Measurements from ENCODE around the gene HOXB8.

- no peak for TF ChIP-seq CTCF (IDR thresholded peaks at IDR 0.05)
- no peak for TF ChIP-seq ZFX (IDR thresholded peaks at IDR 0.05; ENCODE audit: borderline replicate concordance)
These were observed 37.0 kb downstream of the HOXB8 start, which contains the start of gene HOXB4 for GRCh38 chr17:48577946-48578615.

All from 22Rv1 (cell line).